ENCODE results near the gene GAS6. TPM values are rescaled to one million over a fixed set of nuclear protein-coding genes. Genes with fewer than 3 reads are reported as not detected.
A peak's percentile ranks its signal among the peaks of the same experiment; 100 is the strongest.

GAS6 gene
- total and polyA plus RNA-seq, 9 of the 15 experiments (the other 6 are each of a cell fraction or from before 2014, with no cell fraction given): 0.14 to 9.7 (median 4.7) TPM; not detected in 1

DNA sequence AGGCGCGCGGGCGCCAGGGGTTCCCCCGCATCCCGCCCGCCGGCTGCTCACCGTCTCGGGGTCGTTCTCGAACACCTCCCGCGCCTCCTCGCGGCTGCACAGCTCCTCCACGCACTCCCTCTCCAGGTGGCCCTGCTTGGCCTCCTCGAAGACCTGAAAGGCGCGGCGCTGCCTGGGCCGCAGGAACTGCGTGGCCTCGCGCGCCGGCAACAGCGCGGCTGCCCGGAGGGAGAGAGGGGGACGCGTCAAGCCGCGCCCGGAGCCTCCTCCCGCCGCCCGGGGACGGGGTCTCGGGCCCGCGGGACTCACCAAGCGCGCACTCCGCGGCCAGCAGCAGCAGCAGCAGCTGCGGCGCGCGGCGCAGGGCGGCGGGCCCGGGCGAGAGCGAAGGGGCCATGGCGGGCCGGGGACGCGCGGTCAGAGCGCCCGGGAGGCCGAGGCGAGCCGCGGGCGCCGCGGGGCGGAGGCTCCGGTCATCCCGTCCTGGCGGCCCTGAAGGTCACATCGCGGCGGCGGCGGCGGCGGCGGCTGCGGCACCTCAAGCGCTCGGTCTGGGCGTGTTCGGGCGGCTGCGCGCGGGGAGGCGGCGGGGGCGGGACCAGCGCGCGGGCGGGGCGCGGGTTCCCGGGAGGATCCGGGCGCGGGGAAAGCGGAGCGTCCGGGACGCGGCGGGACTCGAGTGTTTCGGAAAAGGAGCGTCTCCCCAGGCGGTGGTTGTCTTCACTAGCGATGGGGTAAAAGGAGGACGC lies at the start of gene GAS6 (continued):
- TF ChIP-seq CUX1 (CRISPR knock-in tag; IDR thresholded peaks at IDR 0.05) (no peak), RBFOX2 (IDR thresholded peaks at IDR 0.05; ENCODE audit: low read depth, low read length) (0 out of 2 replicates have a peak, but pooled peaks have one; percentile 43), ZNF444 (CRISPR knock-in tag; IDR thresholded peaks at IDR 0.05) (no peak), NR2C2 (CRISPR knock-in tag; IDR thresholded peaks at IDR 0.05) (no peak), NR2C2 (tag; IDR thresholded peaks at IDR 0.05) (peak; percentile 32; the same call in 1 of the 2 replicates), RFX5 (IDR thresholded peaks at IDR 0.05; ENCODE audit: low read depth, low read length) (no peak), ZFP30 (CRISPR knock-in tag; IDR thresholded peaks at IDR 0.05; ENCODE audit: borderline replicate concordance) (no peak), SMARCA4 (IDR thresholded peaks at IDR 0.05) (no peak), GTF2F1 (IDR thresholded peaks at IDR 0.05; ENCODE audit: low read depth, low read length) (no peak), YY1 (IDR thresholded peaks at IDR 0.05; ENCODE audit: borderline replicate concordance in 1 of 3, control insufficient read depth in 1 of 3, extremely low read depth in 1 of 3, insufficient read depth in 3 of 3, insufficient read length in 1 of 3, insufficient replicate concordance in 2 of 3, low read depth in 1 of 3, low read length in 2 of 3) (peak in 1 of 3 experiments; percentile 14), KHSRP (IDR thresholded peaks at IDR 0.05) (no peak), ZNF239 (CRISPR knock-in tag; IDR thresholded peaks at IDR 0.05) (no peak), SP1 (CRISPR knock-in tag; IDR thresholded peaks at IDR 0.05) (no peak), HINFP (tag; conservative IDR thresholded peaks at IDR 0.05; ENCODE audit: low read depth) (no peak)
- TF ChIP-seq, protein P1, sequence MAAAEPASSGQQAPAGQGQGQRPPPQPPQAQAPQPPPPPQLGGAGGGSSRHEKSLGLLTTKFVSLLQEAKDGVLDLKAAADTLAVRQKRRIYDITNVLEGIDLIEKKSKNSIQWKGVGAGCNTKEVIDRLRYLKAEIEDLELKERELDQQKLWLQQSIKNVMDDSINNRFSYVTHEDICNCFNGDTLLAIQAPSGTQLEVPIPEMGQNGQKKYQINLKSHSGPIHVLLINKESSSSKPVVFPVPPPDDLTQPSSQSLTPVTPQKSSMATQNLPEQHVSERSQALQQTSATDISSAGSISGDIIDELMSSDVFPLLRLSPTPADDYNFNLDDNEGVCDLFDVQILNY (CRISPR knock-in tag; IDR thresholded peaks at IDR 0.05): no peak
- TF ChIP-seq, protein P2, sequence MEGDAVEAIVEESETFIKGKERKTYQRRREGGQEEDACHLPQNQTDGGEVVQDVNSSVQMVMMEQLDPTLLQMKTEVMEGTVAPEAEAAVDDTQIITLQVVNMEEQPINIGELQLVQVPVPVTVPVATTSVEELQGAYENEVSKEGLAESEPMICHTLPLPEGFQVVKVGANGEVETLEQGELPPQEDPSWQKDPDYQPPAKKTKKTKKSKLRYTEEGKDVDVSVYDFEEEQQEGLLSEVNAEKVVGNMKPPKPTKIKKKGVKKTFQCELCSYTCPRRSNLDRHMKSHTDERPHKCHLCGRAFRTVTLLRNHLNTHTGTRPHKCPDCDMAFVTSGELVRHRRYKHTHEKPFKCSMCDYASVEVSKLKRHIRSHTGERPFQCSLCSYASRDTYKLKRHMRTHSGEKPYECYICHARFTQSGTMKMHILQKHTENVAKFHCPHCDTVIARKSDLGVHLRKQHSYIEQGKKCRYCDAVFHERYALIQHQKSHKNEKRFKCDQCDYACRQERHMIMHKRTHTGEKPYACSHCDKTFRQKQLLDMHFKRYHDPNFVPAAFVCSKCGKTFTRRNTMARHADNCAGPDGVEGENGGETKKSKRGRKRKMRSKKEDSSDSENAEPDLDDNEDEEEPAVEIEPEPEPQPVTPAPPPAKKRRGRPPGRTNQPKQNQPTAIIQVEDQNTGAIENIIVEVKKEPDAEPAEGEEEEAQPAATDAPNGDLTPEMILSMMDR (IDR thresholded peaks at IDR 0.05 in 2 of 3, conservative IDR thresholded peaks at IDR 0.05 in 1 of 3; ENCODE audit: insufficient read depth in 2 of 3, low read depth in 1 of 3, low read length in 3 of 3): 0 out of 6 replicates have a peak, but pooled peaks of 1 of the 3 experiments have one; percentile 7

Measured in K562 (cell line).